MG63 (cell line): ENCODE results near the gene SCGB1D1. TPM values are rescaled to one million over a fixed set of nuclear protein-coding genes. Genes with fewer than 3 reads are reported as not detected.
"Not testable (repeated sequence)": the region's sequence is repeated elsewhere in the genome, so short reads cannot be mapped to it uniquely, and the experiment has no call there.

Experiments used
- DNase-seq: peaks from one replicate; pipeline ENCODE4 v3.0.0-alpha.2; 2020
- H3K27me3 ChIP-seq: fragments of 250-450 bp; sonication (Bioruptor Pico); 2 replicates; pipeline ENCODE4 v1.5.1; 2020; ENCODE audit warnings: mild to moderate bottlenecking, moderate library complexity
- H3K36me3 ChIP-seq: fragments of 250-450 bp; sonication (Bioruptor Pico); 2 replicates; pipeline ENCODE4 v1.5.1; 2020; ENCODE audit warnings: mild to moderate bottlenecking, moderate library complexity
- H3K4me3 ChIP-seq: fragments of 250-450 bp; sonication (Bioruptor Pico); 2 replicates; pipeline ENCODE4 v1.5.1; 2020; ENCODE audit warnings: mild to moderate bottlenecking, moderate library complexity
- H3K9me3 ChIP-seq: fragments of 250-450 bp; sonication (Bioruptor Pico); 2 replicates; pipeline ENCODE4 v1.5.1; 2020; ENCODE audit warnings: mild to moderate bottlenecking, moderate library complexity
- total RNA-seq: library from RNA; depleted of rRNA; stranded (reverse); fragments of >200 nt; shearing (Covaris generic); gene quantifications from 2 replicates; pipeline ENCODE4 v1.2.3, GENCODE V29; 2014; ENCODE audit warnings: low replicate concordance

Gene SCGB1D1
- total RNA-seq, 1 experiment from 2014 or later = not detected

DNA sequence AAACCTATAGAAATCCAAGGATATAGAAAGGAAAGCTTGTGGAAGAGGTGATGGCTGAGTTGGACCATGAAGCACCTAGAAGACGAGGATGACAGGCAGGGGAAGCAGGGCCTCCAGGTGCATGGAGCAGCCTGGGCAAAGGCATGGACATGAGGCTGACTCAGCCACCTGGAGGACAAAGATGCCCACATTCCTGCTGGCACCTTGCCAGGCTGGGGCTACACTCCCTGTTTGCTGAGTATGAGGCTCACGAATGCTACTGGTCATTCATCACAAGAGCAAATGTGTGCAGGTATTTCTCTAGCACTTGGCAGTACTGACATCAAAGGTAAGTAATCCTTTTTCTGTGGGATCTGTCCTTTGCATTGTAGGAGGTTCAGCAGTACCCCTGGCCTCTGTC lies 11.4 kb downstream of the SCGB1D1 start:
- Histone ChIP-seq H3K27me3 (peaks cover 12% of the 10 kb centered on the region), H3K36me3 (no peaks in the 10 kb centered on the region), H3K9me3 (no peaks in the 10 kb centered on the region), H3K4me3 (no peak overlapping the region)
- no peak for DNase-seq

DNA sequence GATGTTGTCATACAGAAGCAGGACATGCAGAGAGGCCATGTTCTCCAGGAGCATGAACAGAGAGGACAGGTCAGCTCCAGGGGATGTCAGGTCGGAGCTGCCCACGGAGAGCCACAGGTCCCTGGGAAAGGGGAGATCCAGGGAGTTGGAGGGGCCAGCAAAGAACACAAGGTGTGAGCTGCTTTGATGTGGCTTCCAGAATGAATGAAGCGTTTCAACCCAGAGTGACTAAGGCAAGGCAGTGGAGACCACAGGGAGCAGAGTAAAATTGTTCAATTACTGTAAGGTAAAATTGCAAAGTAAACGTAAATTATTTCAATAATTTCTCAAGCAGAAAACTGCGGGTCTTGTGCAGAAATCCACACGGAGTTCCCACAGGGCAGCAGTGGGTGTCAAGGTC lies 12.9 kb downstream of the SCGB1D1 start:
- H3K9me3 ChIP-seq = no peaks in the 10 kb centered on the region
- H3K4me3 ChIP-seq = no peak overlapping the region
- no peak for DNase-seq
- peaks cover 16% of the 10 kb centered on the region for H3K27me3 ChIP-seq
- H3K36me3 ChIP-seq = no peaks in the 10 kb centered on the region

DNA sequence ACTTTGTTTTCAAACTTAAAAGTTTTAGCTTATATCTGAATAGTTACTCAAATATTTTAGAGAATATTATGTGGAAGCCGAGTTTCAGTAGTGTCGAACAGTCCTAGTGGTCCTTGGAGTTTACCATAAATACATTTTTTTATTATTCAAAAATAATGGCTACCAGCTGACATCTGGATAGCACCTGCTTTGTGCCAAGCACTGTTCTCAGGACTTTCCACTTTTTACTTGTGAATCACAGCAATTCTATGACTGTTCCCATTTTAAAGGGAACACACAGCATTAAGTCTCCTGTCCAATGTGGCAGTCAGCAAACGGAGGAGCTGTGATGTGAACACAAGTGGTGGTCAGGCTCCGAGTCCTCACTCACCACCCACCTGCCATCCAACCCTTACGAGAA lies 14.4 kb downstream of the SCGB1D1 start:
- Histone ChIP-seq H3K27me3 (peaks cover 16% of the 10 kb centered on the region), H3K36me3 (no peaks in the 10 kb centered on the region), H3K4me3 (no peak overlapping the region), H3K9me3 (no peaks in the 10 kb centered on the region)
- DNase-seq = no peak

DNA sequence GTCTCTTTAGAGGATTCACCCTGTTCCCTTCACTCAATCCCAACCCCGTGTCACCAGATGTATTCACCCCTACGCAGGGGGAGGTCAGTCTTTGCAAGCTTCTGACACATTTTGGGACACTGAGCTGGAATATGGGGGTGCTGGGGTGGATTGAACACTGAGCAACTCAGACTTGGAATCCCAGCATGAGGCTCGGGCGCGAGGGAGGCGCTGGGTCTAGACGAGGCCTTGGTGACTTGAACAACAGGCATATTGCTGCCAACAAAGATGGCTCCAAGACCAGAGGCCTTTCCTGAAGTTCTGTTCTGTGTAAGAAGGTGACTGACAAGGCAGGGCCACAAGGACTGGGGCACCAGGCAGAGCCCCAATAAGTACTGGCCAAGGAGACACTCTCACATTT lies 15.4 kb downstream of the SCGB1D1 start:
- DNase-seq = no peak
- no peak overlapping the region for H3K4me3 ChIP-seq
- H3K9me3 ChIP-seq = no peaks in the 10 kb centered on the region
- no peaks in the 10 kb centered on the region for H3K36me3 ChIP-seq
- H3K27me3 ChIP-seq = peaks cover 15% of the 10 kb centered on the region

DNA sequence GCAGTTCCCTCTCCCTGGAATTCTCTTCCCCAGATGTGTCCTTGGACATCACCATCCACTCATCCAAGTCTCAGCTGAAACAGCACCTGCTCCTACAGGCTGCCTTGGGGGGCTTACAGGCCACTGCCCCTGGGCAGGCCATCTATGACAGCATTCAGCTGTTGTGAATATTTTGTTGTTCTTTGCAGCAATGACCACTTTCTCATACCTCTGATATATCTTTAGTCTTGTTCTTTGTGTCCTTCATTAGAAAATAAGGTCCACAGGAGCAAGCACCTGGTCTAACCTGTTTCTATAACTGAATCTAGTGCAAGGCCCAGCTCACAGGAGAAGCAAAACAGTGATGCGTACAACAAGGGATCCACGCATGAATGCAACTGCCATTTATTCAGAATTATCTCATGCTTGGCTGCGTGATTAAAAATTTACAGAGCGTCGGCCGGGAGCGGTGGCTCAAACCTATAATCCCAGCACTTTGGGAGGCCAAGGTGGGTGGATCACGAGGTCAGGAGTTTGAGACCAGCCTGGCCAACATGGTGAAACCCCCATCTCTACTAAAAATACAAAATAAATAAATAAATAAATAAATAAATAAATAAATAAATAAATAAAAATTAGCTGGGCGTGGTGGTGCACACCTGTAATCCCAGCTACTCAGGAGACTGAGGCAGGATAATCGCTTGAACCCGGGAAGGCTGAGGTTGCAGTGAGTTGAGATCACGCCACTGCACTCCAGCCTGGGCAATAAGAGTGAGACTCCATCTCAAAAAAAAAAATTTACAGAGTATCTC lies 16.5 kb downstream of the SCGB1D1 start:
- not testable (repeated sequence) for H3K27me3 ChIP-seq, H3K4me3 ChIP-seq, H3K36me3 ChIP-seq, DNase-seq, H3K9me3 ChIP-seq

DNA sequence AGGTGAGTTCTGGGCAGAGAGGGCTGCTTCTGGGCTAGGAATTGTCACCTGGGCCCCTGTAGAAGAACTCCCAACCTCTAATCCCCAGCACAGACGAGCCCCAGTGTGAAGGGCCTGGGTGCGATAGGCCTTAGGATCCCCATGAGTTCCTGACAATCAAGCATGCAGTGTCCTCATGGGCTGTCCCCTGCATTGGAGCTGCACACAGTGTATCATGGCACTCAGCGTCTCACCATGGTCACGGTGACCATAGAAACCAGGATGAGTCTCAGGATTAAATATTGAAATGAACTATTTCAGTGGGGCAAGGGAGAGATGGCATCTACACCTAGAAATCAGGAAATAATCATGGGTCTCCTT lies 18.7 kb downstream of the SCGB1D1 start:
- Histone ChIP-seq H3K9me3 (no peaks in the 10 kb centered on the region), H3K36me3 (no peaks in the 10 kb centered on the region), H3K27me3 (peaks cover 4% of the 10 kb centered on the region; the same call in 1 of the 2 replicates), H3K4me3 (no peak overlapping the region)
- DNase-seq = no peak

DNA sequence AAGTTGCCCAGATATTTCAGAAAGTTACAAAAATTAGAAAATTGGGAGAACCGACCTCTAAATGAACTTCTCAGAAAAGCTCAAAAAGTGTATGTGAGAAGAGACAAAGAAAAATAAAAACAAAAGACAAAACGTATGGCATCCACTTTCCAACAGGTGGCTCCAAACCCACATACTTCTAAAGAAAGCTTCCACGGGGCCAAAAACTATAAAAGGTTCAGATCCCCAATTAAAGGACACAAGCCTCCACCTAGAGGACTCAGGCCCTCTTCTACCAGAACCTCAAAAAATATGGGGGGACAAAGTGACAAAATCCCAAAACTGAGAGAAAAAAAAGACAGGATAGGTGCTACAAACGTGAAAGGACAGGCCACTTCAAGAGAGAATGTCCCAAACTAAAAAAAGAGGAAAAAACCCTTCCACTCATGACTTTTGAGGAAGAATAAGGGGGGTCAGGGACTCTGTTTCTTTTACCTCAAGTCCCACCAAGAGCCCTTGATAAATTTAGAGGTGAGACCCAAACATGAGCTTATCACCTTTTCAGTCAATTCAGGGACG lies 27.3 kb downstream of the SCGB1D1 start:
- Histone ChIP-seq H3K27me3 (0 out of 2 replicates have a peak, but pooled peaks cover 3% of the 10 kb centered on the region), H3K36me3 (no peaks in the 10 kb centered on the region), H3K4me3 (no peak overlapping the region), H3K9me3 (no peaks in the 10 kb centered on the region)
- no peak for DNase-seq

DNA sequence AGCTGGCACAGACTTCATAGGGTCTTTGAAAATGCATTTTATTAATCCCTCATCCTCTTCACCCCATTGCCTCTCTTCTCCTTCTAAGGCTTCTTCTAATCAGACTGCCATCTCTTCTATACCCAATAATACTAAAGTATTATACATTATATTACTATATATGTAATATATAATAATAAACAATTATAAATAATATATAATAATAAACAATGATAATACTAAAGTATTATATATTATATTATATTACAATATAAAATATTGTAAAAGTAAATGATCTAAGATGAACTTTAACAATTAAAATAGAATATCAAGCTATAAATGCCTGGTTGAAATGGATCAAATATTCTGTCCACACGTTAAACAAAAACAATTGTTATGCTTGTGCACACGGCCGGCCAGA lies 31.5 kb downstream of the SCGB1D1 start:
- no peaks in the 10 kb centered on the region; the same call in 1 of the 2 replicates for H3K27me3 ChIP-seq
- no peak for DNase-seq
- H3K36me3 ChIP-seq = no peaks in the 10 kb centered on the region
- H3K9me3 ChIP-seq = peaks cover 14% of the 10 kb centered on the region
- H3K4me3 ChIP-seq = no peak overlapping the region

DNA sequence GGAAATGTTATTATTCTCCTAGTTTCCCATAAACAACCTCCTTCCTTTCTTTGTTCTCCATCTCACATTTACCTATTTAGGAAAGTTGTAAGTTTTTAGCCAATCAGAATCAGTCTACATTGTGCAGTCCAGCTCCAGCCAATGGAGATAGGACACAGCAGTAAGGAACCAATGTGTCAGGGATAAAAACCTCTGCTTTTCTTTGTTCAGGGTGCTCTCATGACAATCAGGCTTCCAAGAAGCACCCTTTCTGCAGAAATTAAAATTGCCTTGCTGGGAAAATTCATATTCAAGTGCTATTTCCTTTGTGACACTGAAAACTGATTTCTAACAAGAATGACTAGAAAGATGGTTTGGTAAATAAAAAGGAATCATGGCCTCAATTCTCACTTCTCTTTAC lies 33.1 kb downstream of the SCGB1D1 start:
- DNase-seq = no peak
- no peaks in the 10 kb centered on the region; the same call in 1 of the 2 replicates for H3K27me3 ChIP-seq
- H3K4me3 ChIP-seq = no peak overlapping the region
- H3K9me3 ChIP-seq = peaks cover 14% of the 10 kb centered on the region
- no peaks in the 10 kb centered on the region for H3K36me3 ChIP-seq

DNA sequence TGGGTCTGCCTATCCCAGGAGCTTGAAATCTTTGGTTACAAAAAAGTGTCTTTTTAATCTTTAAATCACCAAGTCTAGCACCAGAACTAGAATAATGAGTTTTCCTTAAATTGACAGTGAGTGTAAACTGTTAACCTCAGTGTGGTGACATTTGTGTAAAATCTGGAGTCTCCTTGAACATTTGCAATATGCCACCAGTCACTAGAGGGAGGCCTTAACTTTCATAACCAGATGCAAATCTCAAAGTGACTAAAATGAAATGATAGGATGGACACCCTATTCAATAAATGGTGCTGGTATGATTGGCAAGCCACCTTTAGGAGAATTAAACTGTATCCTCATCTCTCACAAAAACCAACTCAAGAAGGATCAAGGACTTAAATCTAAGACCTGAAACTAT lies 43.7 kb downstream of the SCGB1D1 start:
- Histone ChIP-seq H3K27me3 (peaks cover 26% of the 10 kb centered on the region), H3K9me3 (no peaks in the 10 kb centered on the region), H3K36me3 (no peaks in the 10 kb centered on the region), H3K4me3 (no peak overlapping the region)
- DNase-seq = no peak

DNA sequence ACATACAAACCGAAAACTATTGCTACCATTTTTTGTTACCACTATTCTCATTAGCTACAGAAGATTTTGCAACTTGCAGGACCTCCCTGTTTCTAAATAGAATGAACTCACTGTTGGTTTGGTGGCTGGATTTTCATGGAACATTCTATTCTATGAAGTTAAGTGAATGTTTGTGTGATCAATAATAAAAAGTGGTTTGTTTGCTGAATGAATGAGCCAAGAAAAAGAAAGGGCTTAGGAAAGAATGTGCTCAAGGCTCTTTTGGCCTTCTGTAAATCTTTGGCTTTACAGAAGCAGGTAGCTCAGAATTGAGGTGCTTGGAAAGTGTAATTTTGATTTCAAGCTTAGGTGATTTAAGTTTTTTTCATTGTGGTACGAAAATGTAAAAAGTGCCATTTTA lies 46.2 kb downstream of the SCGB1D1 start:
- no peak for DNase-seq
- H3K36me3 ChIP-seq = no peaks in the 10 kb centered on the region
- H3K4me3 ChIP-seq = no peak overlapping the region

DNA sequence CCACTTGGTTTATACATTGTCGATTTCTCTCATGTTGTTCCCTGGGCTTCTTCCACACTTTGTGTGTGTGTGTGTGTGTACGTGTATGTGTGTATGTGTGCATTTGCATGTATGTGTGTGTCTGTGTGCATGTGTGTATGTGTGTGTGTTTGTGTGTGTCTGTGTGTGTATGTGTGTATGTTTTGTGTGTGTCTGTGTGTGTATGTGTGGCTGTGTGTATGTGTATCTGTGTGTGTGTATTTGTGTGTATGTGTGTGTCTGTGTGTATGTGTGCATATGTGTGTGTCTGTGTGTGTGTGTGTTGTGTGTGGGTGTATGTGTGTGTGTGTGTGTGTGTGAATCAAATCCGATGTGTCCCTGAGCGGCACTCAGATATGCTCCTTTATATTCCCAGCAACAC lies 47.5 kb downstream of the SCGB1D1 start:
- Histone ChIP-seq H3K4me3 (no peak overlapping the region), H3K27me3 (peaks cover 29% of the 10 kb centered on the region), H3K9me3 (no peaks in the 10 kb centered on the region), H3K36me3 (no peaks in the 10 kb centered on the region)
- DNase-seq = no peak

More for the DNA sequence above, 46.2 kb downstream of the SCGB1D1 start:
- H3K27me3 ChIP-seq = peaks cover 34% of the 10 kb centered on the region
- no peaks in the 10 kb centered on the region for H3K9me3 ChIP-seq

DNA sequence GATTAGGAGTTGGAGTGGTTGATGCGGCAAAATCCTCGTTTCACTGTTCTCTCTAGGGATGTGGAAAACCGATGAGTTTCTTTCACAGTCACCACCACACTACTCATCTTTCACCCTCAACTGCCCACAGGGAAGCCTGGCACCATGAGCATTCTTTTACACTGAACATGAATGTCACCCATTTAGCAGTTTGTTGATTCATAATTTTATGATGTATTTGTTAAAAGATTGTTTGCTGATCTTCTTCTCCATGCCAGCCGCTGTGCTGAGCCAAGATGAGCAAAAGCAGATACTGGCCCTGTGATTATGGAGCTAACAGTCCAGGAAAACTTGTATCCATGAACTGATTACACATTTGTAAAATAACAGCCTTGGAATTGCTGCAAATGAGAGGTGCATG lies 48.1 kb downstream of the SCGB1D1 start:
- H3K27me3 ChIP-seq = peaks cover 29% of the 10 kb centered on the region
- peak; percentile 6 for DNase-seq
- H3K4me3 ChIP-seq = no peak overlapping the region
- H3K9me3 ChIP-seq = no peaks in the 10 kb centered on the region
- no peaks in the 10 kb centered on the region for H3K36me3 ChIP-seq

DNA sequence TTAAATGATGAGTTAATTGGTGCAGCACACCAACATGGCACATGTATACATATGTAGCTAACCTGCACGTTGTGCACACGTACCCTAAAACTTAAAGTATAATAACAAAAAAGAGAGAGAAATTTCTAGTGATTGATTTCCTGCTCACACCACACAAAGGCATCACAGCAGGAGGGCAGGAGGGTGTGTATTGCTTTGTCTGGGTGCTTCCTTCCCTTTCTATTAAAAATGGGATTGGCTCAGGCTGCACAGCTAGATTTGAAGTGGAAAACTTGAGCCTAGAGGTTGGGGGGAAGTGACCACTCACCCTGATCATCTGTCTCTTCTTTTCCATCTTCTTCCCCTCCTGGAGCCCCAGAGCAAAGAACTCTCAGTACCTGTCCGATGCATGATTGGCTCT lies 51.1 kb downstream of the SCGB1D1 start:
- DNase-seq = no peak
- Histone ChIP-seq H3K4me3 (no peak overlapping the region), H3K9me3 (no peaks in the 10 kb centered on the region), H3K27me3 (peaks cover 16% of the 10 kb centered on the region), H3K36me3 (no peaks in the 10 kb centered on the region)

DNA sequence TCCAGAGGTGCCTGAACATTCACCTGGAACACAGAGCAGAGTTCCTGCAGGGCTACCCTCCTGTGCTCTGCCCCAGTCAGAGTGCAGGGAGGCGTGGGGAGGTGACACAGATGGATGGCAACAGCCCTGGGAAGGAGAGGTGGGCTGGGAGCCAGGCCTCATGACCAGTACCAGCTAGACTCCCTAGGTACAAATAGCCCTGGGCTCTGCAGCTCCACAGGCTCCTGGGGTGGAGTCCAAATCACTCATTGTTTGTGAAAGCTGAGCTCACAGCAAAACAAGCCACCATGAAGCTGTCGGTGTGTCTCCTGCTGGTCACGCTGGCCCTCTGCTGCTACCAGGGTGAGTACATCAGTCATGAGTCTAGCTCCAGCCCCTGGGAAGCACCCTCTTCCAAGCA lies 52.0 kb downstream of the SCGB1D1 start, which contains the start of gene SCGB1D2:
SCGB1D2 (plus strand) TSS at position 219 of the 400 bp plus-strand sequence; CDS start at position 288, 69 bp downstream.
- peak; percentile 62 for DNase-seq
- H3K36me3 ChIP-seq = no peaks in the 10 kb centered on the region
- H3K9me3 ChIP-seq = no peaks in the 10 kb centered on the region
- H3K27me3 ChIP-seq = peaks cover 13% of the 10 kb centered on the region
- H3K4me3 ChIP-seq = no peak within 1 kb of the TSS
